Activated effector memory CD4-positive, alpha-beta T cell treated with Interleukin-2 at 50 U/mL for 16 hours (primary cell): ENCODE measurements around the gene NAALADL2.
"Not testable (repeated sequence)": the region's sequence is repeated elsewhere in the genome, so short reads cannot be mapped to it uniquely, and the experiment has no call there.

ENCODE experiments used
- DNase-seq: peaks from one replicate; pipeline ENCODE4 v3.0.0-alpha.2; 2020

Gene NAALADL2

GRCh38 chr3:175215833-175216232 lies 356.7 kb downstream of the NAALADL2 start:
- DNase-seq: no peak

DNA sequence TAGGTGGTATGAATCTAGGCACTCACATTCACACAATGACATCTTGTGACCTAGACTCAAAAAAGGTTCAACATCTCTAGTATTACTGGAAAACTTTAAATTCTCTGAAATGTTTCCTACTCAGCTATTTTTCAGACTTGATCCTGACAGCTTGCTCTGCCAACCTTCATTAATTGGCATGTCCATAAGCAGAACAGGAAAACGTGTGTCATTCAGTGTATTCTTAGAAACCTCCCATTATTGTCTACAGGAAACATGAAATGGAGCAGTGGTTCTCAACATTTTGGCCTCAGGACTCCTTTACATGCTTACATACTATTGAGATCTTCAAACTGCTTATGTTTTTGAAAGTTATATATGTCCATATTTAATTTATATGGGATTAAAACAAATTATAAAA lies 363.2 kb downstream of the NAALADL2 start:
- no peak for DNase-seq

DNA sequence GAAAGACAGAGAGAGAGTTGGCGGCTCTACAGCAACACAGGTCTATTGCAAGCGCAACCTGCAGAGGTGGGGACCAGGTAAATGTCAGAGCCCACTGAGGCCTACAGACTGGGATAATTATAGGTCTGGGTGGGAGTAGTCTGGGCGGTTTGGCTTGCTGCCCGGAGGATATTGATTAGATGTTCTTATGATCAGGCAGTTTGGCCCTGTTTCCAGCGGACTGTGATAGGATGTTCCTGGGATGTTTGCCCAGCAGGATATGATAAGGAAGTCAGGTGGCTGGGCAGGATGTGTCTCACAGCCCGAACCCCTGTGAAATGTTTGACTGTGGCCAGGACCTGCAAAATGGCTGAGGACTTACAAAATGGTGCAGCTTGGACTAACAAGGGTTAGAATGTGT lies 364.9 kb downstream of the NAALADL2 start:
- DNase-seq: no peak

- DNase-seq: no peak
Observed at GRCh38 chr3:175226444-175226843, 367.3 kb downstream of the NAALADL2 start.

DNA sequence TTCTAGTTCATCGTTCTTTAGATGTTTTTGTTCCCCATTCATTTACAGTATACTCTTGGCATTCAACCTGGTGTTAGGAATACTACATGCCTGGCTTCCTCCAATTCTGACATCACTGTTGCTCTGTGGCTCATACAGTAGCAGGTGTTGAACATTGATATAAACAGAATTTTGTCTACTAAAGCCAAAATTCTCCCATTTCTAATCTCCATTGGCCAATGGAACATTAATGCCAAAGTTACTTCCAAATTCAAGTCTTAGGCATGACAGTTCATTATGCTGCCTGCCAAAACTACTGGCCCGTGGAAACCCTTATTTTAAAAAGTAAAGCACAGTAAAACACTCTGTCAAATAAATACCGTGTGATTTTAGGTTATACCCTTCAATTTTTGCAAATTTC lies 368.0 kb downstream of the NAALADL2 start:
- no peak for DNase-seq

DNA sequence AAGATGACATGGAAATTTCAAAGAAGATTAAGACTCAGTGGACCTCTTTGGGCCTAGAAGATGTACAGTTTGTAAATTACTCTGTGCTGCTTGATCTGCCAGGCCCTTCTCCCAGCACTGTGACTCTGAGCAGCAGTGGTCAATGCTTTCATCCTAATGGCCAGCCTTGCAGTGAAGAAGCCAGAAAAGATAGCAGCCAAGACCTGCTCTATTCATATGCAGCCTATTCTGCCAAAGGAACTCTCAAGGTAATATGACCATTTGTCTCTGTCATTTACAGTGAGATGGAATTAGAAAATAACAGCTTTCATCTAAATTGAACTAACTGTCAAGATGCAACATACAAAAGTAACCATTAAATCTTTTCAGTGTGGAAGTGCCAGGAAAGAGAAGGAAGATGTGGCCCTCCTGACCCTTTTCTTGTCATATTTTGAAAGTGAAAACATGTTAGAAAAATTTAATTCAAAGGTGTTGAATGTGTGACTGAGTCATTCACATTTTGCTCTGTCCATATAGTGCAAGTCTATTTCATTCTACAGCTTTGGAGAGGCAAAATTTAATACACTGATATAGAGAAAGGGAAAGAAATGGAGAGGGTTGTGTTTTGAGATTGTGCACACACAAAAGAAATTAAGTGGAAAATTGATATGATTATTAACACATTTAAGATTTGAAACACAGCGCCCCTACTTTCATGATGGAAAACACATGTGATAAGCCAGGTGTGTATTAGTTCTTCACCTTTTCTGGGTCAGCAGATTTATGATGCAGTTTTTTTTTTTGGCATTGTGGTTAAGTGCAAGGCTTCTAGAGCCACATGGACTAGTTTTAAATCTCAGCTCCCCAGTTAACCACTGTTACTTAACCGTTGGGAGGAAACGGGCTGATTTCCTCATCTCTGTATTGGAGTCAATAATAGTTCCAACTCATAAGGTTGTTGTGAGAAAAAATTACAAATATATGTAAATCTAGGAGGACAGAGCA lies 375.1 kb downstream of the NAALADL2 start:
- DNase-seq: no peak

- DNase-seq: no peak
Observed at GRCh38 chr3:175238801-175239200, 379.7 kb downstream of the NAALADL2 start.

DNA sequence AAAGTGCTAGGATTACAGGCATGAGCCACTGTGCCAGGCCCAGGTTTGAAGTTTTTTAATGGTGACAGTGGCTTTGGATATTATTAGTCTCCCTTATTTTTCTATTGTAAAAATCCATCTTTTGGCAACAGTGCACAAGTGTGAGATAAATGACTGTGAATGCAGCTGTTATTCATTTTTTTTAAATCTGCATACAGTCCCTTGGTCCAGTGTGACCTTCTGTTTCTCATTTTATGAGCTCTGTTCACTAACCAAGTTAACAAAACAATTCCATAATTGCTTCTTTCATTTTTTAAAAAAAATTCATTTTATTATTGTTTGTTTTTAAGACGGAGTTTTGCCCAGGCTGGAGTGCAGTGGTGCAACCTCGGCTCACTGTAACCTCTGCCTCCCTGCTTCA lies 381.8 kb downstream of the NAALADL2 start:
- no peak for DNase-seq

- no peak for DNase-seq
Observed at GRCh38 chr3:175242243-175242642, 383.1 kb downstream of the NAALADL2 start.

DNA sequence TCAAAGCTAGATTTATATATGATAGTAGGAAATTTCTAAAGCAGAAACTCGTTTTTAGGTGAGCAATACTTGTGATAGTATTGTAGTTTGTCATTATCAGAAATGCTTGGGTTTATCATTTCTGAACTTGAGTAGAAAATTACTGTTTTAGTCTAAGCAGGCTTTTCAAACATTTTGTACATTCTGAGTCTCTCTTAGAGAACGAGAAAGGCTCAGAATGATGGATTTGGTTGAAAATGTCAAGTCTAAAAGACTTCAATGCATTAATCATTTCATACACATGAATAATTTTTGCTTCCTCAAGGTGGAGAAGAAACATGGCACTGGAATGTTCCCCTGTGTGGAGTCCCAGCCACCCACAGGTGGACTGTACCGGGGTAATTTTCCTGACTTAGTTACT lies 387.1 kb downstream of the NAALADL2 start:
- DNase-seq: no peak

- DNase-seq: no peak
Observed at GRCh38 chr3:175246766-175247165, 387.6 kb downstream of the NAALADL2 start.

- DNase-seq: no peak
Observed at GRCh38 chr3:175247629-175248028, 388.5 kb downstream of the NAALADL2 start.

DNA sequence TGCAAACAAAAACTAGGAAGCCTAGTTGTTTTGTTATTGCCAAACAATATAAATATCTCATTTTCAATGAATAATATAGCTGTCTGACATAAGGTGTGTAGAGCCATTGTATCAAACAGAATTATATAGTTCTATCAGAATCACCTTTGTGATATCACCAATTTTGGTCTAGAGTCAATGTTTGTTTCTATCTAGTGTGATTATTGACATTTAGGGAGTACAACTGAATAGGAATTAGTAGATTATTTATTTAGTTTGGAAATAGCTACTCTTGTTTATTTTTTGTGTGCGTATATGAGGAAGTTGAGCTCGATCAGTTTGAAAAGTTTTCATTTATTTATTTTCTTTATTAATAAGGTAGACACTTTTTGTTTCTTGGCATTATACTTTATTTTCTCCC lies 389.7 kb downstream of the NAALADL2 start:
- no peak for DNase-seq

GRCh38 chr3:175255698-175256097 lies 396.6 kb downstream of the NAALADL2 start:
- DNase-seq: no peak

- DNase-seq: no peak
Observed at GRCh38 chr3:175257123-175257522, 398.0 kb downstream of the NAALADL2 start.

- DNase-seq: no peak
Observed at GRCh38 chr3:175258763-175259162, 399.6 kb downstream of the NAALADL2 start.

- no peak for DNase-seq
Observed at GRCh38 chr3:175260145-175260794, 401.1 kb downstream of the NAALADL2 start.

DNA sequence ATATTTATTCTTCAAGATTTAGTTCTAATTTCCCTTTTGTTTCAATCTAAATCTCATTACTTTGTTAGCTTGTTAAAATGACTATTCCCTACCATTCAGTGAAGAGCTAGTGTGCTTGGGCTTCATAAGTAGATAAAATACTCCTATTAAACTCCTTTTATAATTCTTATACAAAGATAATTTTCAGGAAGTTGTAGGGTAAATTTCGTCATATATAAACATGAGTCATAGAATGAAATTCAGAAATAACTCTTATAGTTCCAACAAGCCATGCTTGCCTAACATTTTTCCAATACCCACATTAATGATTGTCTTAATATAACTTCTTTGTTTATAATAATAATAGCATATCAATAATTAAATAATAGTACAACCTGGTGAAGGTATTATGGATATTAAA lies 407.3 kb downstream of the NAALADL2 start:
- DNase-seq: no peak

- DNase-seq: no peak
Observed at GRCh38 chr3:175267121-175267531, 408.0 kb downstream of the NAALADL2 start.

- no peak for DNase-seq
Observed at GRCh38 chr3:175267561-175267960, 408.4 kb downstream of the NAALADL2 start.

- no peak for DNase-seq
Observed at GRCh38 chr3:175269394-175269793, 410.3 kb downstream of the NAALADL2 start.

- no peak for DNase-seq
Observed at GRCh38 chr3:175270198-175270837, 411.2 kb downstream of the NAALADL2 start.

- DNase-seq: no peak
Observed at GRCh38 chr3:175270866-175271265, 411.7 kb downstream of the NAALADL2 start.

DNA sequence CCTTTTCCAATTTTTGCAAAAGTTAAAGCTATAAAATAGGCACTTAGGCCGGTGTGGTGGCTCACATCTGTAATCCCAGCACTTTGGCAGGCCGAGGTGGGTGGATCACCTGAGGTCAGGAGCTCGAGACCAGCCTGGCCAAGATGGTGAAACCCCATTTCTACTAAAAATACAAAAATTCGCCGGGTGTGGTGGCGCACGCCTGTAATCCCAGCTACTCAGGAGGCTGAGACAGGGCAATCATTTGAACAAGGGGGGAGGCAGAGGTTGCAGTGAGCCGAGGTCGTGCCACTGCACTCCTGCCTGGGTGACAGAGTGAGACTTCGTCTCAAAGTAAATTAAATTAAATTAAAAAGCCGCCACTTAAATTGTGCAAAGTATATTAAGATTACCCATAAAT lies 412.3 kb downstream of the NAALADL2 start:
- DNase-seq: not testable (repeated sequence)
